Ishikawa (cell line): ENCODE results near the gene SLC25A26.

ENCODE experiments used
- CEBPB ChIP-seq: IDR thresholded peaks from 2 replicates; pipeline ENCODE4 v1.6.1; 2012
- CREB1 ChIP-seq: IDR thresholded peaks from 2 replicates; pipeline ENCODE4 v1.6.1; 2012; ENCODE audit warnings: low read depth
- EGR1 ChIP-seq: IDR thresholded peaks from 2 replicates; pipeline ENCODE4 v1.6.1; 2012
- EP300 ChIP-seq: IDR thresholded peaks from 2 replicates; pipeline ENCODE4 v1.6.1; 2012; ENCODE audit warnings: borderline replicate concordance
- FOXM1 ChIP-seq: IDR thresholded peaks from 2 replicates; pipeline ENCODE4 v1.6.1; 2012; ENCODE audit warnings: low read depth, borderline replicate concordance
- MAX ChIP-seq: IDR thresholded peaks from 2 replicates; pipeline ENCODE4 v1.6.1; 2012
- NFIC ChIP-seq: IDR thresholded peaks from 2 replicates; pipeline ENCODE4 v1.6.1; 2012
- RAD21 ChIP-seq: IDR thresholded peaks from 2 replicates; pipeline ENCODE4 v1.6.1; 2012; ENCODE audit warnings: low read depth
- REST ChIP-seq: IDR thresholded peaks from 2 replicates; pipeline ENCODE4 v1.6.1; 2012; ENCODE audit warnings: low read depth, mild to moderate bottlenecking
- TAF1 ChIP-seq: IDR thresholded peaks from 2 replicates; pipeline ENCODE4 v1.6.1; 2012; ENCODE audit warnings: low read depth, mild to moderate bottlenecking
- TCF12 ChIP-seq: IDR thresholded peaks from 2 replicates; pipeline ENCODE4 v1.6.1; 2012; ENCODE audit warnings: low read depth
- TEAD4 ChIP-seq: IDR thresholded peaks from 2 replicates; pipeline ENCODE4 v1.6.1; 2012
- USF1 ChIP-seq: IDR thresholded peaks from 2 replicates; pipeline ENCODE4 v1.6.1; 2012
- YY1 ChIP-seq: IDR thresholded peaks from 2 replicates; pipeline ENCODE4 v1.6.1; 2012; ENCODE audit warnings: low read depth
- ZBTB7A ChIP-seq: IDR thresholded peaks from 2 replicates; pipeline ENCODE4 v1.6.1; 2012; ENCODE audit warnings: low read depth

Gene SLC25A26

GRCh38 chr3:66342717-66343356 is 122.0 kb downstream of the SLC25A26 start:
- no peak for TF ChIP-seq ZBTB7A
- no peak for TF ChIP-seq FOXM1
- no peak for TF ChIP-seq REST
- TF ChIP-seq EP300, result no peak
- no peak for TF ChIP-seq NFIC
- TF ChIP-seq RAD21, result no peak
- no peak for TF ChIP-seq MAX
- no peak for TF ChIP-seq EGR1
- TF ChIP-seq TCF12, result no peak
- TF ChIP-seq TEAD4, result no peak
- TF ChIP-seq TAF1, result no peak
- no peak for TF ChIP-seq CREB1
- no peak for TF ChIP-seq YY1
- TF ChIP-seq USF1, result no peak
- no peak for TF ChIP-seq CEBPB

GRCh38 chr3:66344391-66344811 is 123.6 kb downstream of the SLC25A26 start:
- TF ChIP-seq FOXM1 (no peak), TCF12 (no peak), MAX (no peak), TAF1 (no peak), EGR1 (no peak), TEAD4 (no peak)

GRCh38 chr3:66344848-66345578 is 124.2 kb downstream of the SLC25A26 start:
- TF ChIP-seq TAF1, result no peak
- no peak for TF ChIP-seq NFIC
- no peak for TF ChIP-seq MAX
- no peak for TF ChIP-seq EP300
- TF ChIP-seq FOXM1, result no peak
- no peak for TF ChIP-seq USF1
- no peak for TF ChIP-seq CREB1
- TF ChIP-seq YY1, result no peak
- no peak for TF ChIP-seq TEAD4
- TF ChIP-seq EGR1, result no peak
- TF ChIP-seq RAD21, result no peak
- no peak for TF ChIP-seq ZBTB7A
- no peak for TF ChIP-seq REST
- TF ChIP-seq CEBPB, result no peak
- TF ChIP-seq TCF12, result no peak

- no peak for TF ChIP-seq NFIC
- TF ChIP-seq CREB1, result no peak
- no peak for TF ChIP-seq TAF1
- TF ChIP-seq FOXM1, result no peak
- no peak for TF ChIP-seq CEBPB
- no peak for TF ChIP-seq MAX
- TF ChIP-seq ZBTB7A, result no peak
- no peak for TF ChIP-seq USF1
- no peak for TF ChIP-seq TCF12
- no peak for TF ChIP-seq EP300
- TF ChIP-seq TEAD4, result no peak
Observed at GRCh38 chr3:66348704-66349103, 127.9 kb downstream of the SLC25A26 start.
